Amniotic stem cell (primary cell): ENCODE data around the gene MLIP.

ENCODE experiments used
- DNase-seq: peaks from one replicate; lab custom pipeline; 2025; lab: John Stamatoyannopoulos, UW

Gene MLIP

DNA sequence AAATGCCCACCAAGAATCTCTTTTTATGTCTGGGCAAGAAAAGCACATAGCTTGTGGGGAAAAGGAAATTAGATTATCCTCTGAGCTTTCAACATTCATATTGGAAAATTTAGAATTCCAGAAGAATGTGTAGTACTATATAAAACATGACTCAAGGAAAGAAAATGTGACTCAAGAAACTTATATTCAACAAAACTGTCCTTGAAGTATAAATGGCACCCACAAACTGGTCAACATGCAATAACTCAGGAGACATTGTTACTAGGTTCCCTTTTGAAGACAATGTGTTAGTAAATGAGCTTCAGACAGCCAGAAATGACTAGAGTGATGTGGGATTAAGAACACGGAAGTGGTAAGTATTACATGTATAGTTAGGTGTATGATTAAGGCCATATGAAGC lies 170.9 kb downstream of the MLIP start:
- DNase-seq: peak; percentile 50

DNA sequence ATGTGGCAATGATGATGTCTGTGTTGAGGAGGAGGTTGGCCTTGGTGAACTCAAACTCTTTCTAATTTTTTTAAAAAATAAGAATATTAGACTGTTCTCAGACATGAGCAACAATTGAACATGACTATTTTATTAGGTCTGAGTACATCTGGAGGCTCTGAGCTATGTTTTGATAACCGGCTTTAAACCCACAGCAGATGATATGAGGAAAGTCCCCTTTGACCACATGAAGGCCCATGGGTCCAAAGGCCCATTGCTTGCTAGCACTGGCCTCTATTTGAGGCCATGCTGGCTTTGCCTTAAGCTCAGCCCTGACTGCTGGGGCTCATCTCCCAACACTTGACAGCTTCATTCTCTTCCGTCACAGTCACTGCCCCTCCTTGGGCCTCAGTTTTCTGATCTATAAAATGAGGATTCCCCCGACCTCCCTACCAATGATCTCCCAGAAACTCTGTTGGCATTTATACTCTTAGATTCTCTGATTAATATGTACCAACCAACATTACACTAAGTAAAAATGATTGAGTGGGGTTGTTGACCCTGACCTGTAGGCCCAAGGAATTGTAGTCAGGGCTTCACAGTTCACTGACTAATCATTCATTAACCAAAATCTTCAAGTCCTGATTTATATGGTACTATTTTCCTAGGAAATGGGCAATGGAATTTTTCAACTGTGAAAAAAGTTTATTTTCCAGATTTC lies 173.1 kb downstream of the MLIP start:
- no peak for DNase-seq

DNA sequence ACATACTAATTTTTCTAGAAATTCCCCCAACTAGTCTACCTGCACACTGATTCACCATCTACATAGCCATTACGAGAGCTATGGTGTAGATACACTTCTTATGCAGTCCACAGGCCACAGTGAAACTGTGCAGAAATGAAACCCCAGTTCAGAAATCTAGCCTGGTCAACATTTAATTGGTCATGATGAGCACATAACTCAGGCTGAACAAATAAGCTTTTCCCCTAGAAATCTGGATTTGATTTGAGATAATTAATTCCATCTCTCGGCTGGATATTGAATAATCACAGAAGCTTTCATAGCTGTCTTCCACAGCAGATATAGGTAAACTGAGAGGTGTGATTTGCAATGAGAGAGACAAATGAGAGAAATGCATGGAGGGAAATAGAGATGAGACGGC lies 174.4 kb downstream of the MLIP start:
- no peak for DNase-seq

DNA sequence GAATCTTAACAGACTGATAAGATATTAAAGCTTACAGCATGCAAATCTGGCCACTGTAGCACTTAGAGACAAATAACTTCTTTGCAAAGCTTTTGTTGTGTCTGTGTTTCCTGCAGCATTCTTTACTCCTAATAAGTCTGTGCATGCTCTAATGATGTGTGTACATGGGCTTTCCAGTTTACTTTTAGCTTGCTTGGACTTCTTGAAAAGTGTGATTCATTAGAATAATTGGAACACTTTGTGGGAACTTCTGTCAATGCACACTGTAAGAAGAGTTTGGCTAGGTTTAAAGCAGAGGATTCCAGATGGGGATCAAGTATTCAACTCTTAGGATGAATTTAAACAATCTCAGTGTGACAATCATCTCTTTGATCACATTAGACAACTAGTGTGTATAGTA lies 174.9 kb downstream of the MLIP start:
- no peak for DNase-seq

DNA sequence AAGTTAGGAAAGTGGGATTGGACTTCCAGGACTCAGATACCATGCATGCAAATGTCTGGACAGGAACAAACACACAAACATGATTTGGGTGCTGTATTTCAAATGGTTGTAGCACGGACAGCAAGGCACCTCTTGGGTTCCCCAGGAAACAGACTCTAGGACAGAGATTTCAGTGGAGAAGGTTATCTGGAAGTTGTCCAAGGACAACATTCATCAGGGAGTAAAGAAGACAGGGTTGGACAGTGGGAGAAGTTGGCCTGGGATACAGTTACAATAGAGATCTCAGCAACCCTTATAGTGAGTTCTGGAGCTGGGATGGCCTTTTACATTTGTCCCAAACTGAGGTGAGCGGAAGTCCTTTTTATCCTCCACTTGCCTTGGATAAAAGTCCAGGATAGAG lies 177.2 kb downstream of the MLIP start:
- DNase-seq: no peak

DNA sequence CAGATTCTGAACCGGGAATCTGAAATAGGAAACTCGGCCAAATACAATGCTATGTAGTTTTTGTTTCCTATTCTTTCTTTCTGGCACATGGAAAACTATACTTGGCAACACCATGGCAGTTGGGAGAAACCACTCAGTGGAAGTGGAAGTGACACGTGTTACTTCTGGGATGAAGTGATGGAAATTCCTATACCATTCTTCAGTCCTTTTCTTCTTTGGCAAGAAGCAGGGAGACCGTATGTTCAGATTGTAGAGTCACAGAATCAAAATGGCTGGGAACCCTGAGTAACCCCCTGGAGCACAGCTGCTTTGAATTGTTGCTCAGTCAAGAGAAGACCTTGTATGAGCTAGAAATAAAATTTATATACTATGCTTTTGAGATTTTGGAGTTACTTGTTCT lies 178.2 kb downstream of the MLIP start:
- DNase-seq: no peak

DNA sequence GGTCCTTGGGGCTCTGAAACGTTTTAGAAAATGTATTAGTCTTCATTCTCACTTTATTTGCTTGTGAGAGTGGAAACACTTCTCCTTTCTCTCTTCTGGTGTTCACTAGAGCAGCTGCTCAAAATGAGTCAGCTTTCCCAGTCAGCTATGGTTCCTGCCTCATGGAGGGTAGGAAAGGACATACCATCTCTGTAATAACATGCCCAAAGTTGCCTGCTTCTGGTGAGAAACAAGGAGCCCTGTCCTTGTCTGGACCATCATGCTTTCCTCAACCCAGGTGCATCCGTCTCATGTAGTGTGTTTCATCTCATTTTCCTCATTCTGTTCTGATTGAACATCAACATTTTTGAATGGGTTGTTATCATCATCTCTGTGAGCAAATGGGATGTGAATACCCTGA lies 179.9 kb downstream of the MLIP start:
- peak; percentile 43 for DNase-seq

DNA sequence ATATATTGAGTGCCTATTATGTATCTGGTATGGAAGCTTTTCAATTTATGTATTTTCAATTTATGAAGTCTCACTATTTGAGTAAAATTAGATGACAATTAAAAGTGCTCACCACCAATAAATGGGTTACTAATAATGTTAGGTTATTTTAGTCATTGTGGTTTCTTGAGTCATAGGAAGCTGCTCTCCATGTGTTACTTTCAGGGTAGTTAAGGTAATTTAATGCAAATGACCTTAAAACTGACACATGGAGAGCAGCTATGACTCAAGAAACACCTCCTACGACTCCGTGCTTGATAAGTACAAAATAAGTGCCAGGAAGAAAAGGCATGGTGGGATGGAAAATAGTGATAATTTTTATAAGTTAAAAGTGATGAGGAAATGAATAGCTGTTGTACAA lies 180.5 kb downstream of the MLIP start:
- DNase-seq: no peak

DNA sequence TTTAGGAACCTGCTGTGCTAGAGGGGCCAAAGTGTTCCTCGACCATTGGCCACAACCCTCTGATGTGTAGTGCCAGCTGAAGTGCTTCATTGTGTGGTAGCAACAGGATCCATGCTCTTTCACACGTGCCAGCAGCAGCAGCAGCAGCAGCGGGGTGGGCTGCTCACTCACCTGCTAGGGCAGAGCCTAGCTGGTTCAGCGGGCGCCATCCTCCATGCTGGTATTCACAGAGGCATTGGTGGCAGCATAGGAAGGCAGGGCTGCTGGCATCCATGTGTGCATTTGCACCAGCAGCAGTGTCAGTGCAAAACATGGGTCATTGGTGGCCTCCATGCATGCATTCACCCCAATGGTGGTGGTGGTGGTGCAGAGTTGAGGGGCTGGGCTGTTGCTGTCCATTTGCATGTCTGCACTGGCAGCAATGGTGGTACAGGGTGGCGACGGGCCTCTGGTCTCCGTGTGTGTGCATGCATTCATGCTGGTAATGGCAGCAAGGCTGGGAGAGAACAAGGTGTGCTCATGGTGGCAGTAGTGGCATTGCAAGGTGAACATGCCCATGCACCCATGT lies 183.8 kb downstream of the MLIP start:
- DNase-seq: no peak

DNA sequence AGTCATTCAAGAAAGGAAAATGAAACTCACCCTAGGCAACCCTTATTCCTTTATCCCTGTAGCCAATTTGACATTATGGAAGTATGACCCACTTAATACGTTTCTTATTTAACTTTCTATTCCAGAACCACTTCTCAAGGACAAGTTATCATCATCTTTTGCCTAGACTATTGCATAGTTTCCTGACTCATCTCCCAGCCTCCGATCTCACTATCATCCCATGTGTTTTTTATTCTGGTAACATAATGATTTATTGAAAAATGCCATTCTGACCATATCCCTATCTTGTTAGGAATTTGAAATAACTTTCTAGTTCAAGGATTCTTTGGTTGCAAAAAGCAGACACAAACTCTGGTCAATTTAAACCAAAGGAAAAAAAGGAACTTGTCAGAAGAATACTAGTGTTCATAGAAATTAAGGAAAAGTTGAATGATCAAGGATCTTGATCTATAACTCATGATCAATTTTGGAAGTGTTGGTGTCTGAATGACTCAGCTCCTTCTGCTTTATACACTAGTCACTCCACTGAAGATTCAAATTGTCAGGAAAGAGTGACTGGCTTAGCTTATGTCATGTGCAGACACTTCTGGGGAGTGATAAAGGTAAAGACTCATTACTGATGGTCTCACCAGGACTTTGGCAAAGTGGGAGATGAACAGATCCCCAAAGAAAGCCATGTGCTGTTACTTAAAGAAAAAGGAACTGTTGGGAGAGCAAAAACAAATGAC lies 188.5 kb downstream of the MLIP start:
- DNase-seq: no peak

DNA sequence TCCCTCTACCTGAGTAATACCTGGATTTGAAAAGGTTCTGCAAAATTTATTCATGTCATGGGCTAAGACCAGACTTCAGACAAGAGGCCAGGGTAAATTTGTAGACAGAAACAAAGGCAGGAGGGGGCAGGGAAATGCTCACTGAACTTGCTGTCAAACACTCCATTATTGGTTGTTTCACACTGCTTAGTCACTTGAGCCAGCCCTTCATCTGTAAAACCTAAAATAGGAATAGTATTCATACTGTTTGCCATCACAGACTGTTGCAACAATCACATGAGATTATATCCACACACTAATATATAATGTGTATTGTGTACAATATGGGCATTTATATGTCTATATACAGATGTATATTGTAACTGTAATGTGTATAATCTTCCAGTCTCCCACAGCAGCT lies 190.5 kb downstream of the MLIP start:
- DNase-seq: no peak

DNA sequence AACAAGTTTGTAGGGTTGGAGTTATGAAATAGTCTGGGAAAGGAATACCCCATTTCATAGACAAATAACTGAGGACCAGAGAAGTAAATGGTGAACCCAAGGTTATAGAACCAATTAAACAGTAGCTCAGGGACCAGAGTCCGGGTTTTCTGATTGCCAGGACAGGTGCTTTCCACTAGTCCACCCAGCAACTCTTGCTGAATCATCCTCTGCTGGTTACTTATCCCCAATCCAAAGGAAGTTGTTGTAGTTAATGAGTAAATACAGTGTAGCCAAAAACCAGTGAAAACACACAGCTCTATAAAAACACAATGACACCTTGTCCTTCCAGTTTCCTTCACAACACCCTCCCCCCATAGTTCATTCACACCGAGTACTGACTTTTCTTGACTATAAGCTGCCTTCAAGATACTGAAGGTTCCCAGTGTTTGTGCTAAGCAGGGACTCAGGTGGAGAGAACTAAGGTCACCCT lies 196.2 kb downstream of the MLIP start:
- no peak for DNase-seq

DNA sequence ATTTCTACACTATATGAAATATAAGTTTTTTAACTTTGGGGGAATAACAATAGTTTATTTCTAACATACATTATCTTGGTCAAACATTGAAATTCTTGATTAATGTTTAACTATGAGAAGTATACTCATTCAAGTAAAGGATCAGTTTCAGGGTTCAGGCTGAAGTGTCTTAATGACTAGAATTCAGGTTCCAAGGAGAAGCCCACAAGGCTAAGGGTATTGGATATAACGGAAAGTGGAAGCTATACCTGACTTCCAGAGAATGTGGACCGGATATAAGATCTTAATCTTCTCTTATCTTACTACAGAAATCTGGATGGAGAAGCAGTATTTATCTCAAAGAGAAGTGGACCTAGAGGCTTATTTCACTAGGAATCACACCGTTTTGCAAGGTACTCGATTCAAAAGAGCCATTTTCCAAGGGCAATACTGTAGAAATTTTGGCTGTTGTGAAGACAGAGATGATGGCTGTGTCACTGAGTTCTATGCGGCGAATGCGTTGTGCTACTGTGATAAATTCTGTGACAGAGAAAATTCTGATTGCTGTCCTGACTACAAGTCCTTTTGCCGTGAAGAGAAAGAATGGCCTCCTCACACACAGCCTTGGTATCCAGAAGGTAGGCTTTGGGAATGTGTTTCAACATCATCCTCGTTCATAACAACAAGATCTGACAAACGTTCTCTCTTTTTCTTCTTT lies 197.2 kb downstream of the MLIP start, which contains the start of gene TINAG:
Gene TINAG (plus strand): TSS at position 153 of the 697 bp plus-strand sequence. CDS start 110 bp downstream, at position 263.
- DNase-seq: no peak

DNA sequence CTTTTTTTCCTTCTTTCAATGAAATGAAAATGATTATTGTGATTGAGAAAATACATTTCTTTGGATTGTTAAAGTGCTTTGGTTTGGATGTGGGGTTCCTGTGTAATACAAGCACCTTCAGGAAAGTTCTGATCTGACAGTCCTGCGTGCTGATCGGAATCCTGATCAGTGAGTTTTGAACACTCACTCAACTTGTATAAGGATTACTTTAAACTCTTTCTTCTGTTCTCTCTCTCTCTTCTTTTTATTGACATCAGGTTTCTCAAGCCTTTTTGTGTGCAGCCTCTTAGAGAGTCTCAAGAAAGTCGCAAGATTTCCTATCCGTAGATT lies 197.7 kb downstream of the MLIP start:
- DNase-seq: no peak

DNA sequence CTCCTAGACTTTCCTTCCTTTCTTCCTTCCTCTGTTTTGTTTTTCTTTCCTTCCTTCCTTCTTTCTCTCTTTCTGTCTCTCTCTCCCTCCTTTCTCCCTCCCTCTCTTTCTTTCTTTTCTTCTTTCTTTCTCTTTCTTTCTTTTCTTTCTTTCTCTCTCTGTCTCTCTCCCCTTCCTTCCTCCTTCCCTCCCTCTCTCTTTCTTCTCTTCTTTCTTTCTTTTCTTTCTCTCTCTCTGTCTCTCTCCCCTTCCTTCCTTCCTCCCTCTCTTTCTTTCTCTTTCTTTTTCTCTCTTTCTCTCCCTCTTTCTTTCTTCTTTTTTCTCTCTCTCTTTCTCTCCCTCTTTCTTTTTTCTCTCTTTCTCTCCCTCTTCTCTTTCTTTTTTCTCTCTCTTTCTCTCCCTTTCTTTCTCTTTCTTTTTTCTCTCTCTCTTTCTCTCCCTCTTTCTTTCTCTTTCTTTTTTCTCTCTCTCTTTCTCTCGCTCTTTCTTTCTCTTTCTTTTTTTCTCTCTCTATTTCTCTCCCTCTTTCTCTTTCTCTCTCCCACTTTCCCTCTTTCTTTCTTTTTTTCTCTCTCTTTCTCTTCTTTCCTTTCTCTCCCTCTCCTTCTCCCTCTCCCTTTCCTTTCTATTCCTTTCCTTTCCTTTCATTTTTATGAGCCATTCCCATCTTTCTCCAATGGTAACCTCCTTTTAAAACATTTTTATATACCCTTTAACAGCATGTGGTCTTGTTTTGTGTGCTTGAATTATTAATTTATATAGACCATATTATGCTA lies 199.3 kb downstream of the MLIP start:
- no peak for DNase-seq

DNA sequence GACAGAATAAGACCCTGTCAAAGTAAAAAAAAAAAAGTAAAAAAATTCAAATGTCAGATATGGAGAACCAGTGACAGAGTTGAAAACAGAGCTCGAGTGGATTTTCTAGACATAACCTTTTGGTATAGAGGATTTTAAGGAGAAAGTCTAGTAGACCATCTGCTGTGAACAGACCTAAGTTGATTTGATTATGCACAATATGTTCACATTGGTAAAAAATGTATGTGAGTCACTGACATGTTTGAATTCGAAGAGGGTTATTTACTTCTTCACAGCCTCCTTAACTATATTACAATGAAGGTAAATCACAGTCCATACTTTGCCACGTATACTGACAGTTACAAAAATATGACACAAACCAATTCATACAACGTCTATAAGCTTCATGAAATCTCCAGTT lies 204.4 kb downstream of the MLIP start:
- no peak for DNase-seq
